GM12891 (cell line): ENCODE measurements around the gene RHEB.

ENCODE experiments used
- PAX5 ChIP-seq: IDR thresholded peaks from 2 replicates; pipeline ENCODE4 v1.6.1; 2011; ENCODE audit warnings: low read length, moderate library complexity, mild to moderate bottlenecking; ENCODE audit not compliant: insufficient read depth, severe bottlenecking
- POLR2A ChIP-seq: IDR thresholded peaks from 2 replicates; pipeline ENCODE4 v1.6.1; 2011; ENCODE audit warnings: low read depth, low read length, control low read depth
- POLR2AphosphoS5 ChIP-seq: IDR thresholded peaks from 2 replicates; pipeline ENCODE4 v1.6.1; 2011; ENCODE audit warnings: low read depth, low read length, control low read depth
- SPI1 ChIP-seq: IDR thresholded peaks from 2 replicates; pipeline ENCODE4 v1.6.1; 2011; ENCODE audit warnings: low read depth, low read length, control low read depth
- TAF1 ChIP-seq: IDR thresholded peaks from 2 replicates; pipeline ENCODE4 v1.6.1; 2011; ENCODE audit warnings: low read depth, low read length, control low read depth

GRCh38 chr7:151509670-151510333, 9.9 kb downstream of the RHEB start:
- TF ChIP-seq TAF1 (no peak), POLR2AphosphoS5 (no peak), POLR2A (no peak), PAX5 (no peak), SPI1 (no peak)
